ENCODE results near the gene KLHL29.
A peak's percentile ranks its signal among the peaks of the same experiment; 100 is the strongest.

Gene KLHL29

GRCh38 chr2:23661276-23662050 is 276.5 kb downstream of the KLHL29 start:
- no peaks in the 10 kb centered on the region for H3K9me2 ChIP-seq (replicated peaks; ENCODE audit: control insufficient read depth, low read length)
- H3K4me2 ChIP-seq (ENCODE audit: low read length) = no peak overlapping the region
- H3F3A ChIP-seq (ENCODE audit: control insufficient read depth, insufficient read depth) = no peaks in the 10 kb centered on the region
- H3K4me3 ChIP-seq (ENCODE audit: low read length) = no peak overlapping the region
- TF ChIP-seq CTCF (IDR thresholded peaks at IDR 0.05; ENCODE audit: low read depth, low read length, poor library complexity, severe bottlenecking) (no peak), EZH2phosphoT487 (IDR thresholded peaks at IDR 0.05; ENCODE audit: borderline replicate concordance, low read length) (no peak)
- H3K27me3 ChIP-seq (ENCODE audit: control insufficient read depth, low read length) = no peaks in the 10 kb centered on the region
- peaks cover 3% of the 10 kb centered on the region; the same call in 1 of the 2 replicates for H3K4me1 ChIP-seq (ENCODE audit: control insufficient read depth, low read length)
- no peaks in the 10 kb centered on the region for H3K79me2 ChIP-seq (ENCODE audit: control insufficient read depth, low read length)
- H3K9me3 ChIP-seq (ENCODE audit: control insufficient read depth, insufficient read depth, low read length) = no peaks in the 10 kb centered on the region
- H3K36me3 ChIP-seq (ENCODE audit: control insufficient read depth, low read length) = no peaks in the 10 kb centered on the region
- H3K27ac ChIP-seq (ENCODE audit: low read depth, low read length) = no peak overlapping the region
- no peaks in the 10 kb centered on the region for H4K20me1 ChIP-seq (ENCODE audit: control insufficient read depth, insufficient read depth, low read depth, low read length)

GRCh38 chr2:23662466-23662865 is 277.5 kb downstream of the KLHL29 start:
- peaks cover 3% of the 10 kb centered on the region; the same call in 1 of the 2 replicates for H3K4me1 ChIP-seq (ENCODE audit: control insufficient read depth, low read length)
- H3F3A ChIP-seq (ENCODE audit: control insufficient read depth, insufficient read depth) = no peaks in the 10 kb centered on the region
- H3K79me2 ChIP-seq (ENCODE audit: control insufficient read depth, low read length) = no peaks in the 10 kb centered on the region
- H3K9me3 ChIP-seq (ENCODE audit: control insufficient read depth, insufficient read depth, low read length) = no peaks in the 10 kb centered on the region
- TF ChIP-seq CTCF (IDR thresholded peaks at IDR 0.05; ENCODE audit: low read depth, low read length, poor library complexity, severe bottlenecking) (no peak), EZH2phosphoT487 (IDR thresholded peaks at IDR 0.05; ENCODE audit: borderline replicate concordance, low read length) (no peak)
- H3K27ac ChIP-seq (ENCODE audit: low read depth, low read length) = no peak overlapping the region
- no peaks in the 10 kb centered on the region for H3K9me2 ChIP-seq (replicated peaks; ENCODE audit: control insufficient read depth, low read length)
- H3K4me3 ChIP-seq (ENCODE audit: low read length) = no peak overlapping the region
- no peaks in the 10 kb centered on the region for H4K20me1 ChIP-seq (ENCODE audit: control insufficient read depth, insufficient read depth, low read depth, low read length)
- H3K27me3 ChIP-seq (ENCODE audit: control insufficient read depth, low read length) = no peaks in the 10 kb centered on the region
- no peaks in the 10 kb centered on the region for H3K36me3 ChIP-seq (ENCODE audit: control insufficient read depth, low read length)
- H3K4me2 ChIP-seq (ENCODE audit: low read length) = no peak overlapping the region

- no peaks in the 10 kb centered on the region for H4K20me1 ChIP-seq (ENCODE audit: control insufficient read depth, insufficient read depth, low read depth, low read length)
- no peak overlapping the region for H3K27ac ChIP-seq (ENCODE audit: low read depth, low read length)
- H3K9me2 ChIP-seq (replicated peaks; ENCODE audit: control insufficient read depth, low read length) = no peaks in the 10 kb centered on the region
- no peaks in the 10 kb centered on the region for H3K36me3 ChIP-seq (ENCODE audit: control insufficient read depth, low read length)
- H3F3A ChIP-seq (ENCODE audit: control insufficient read depth, insufficient read depth) = no peaks in the 10 kb centered on the region
- TF ChIP-seq CTCF (IDR thresholded peaks at IDR 0.05; ENCODE audit: low read depth, low read length, poor library complexity, severe bottlenecking) = no peak
- peak overlapping the region; percentile 26; the same call in 1 of the 2 replicates for H3K4me2 ChIP-seq (ENCODE audit: low read length)
- H3K79me2 ChIP-seq (ENCODE audit: control insufficient read depth, low read length) = no peaks in the 10 kb centered on the region
- no peaks in the 10 kb centered on the region for H3K9me3 ChIP-seq (ENCODE audit: control insufficient read depth, insufficient read depth, low read length)
- peaks cover 3% of the 10 kb centered on the region; the same call in 1 of the 2 replicates for H3K4me1 ChIP-seq (ENCODE audit: control insufficient read depth, low read length)
- H3K27me3 ChIP-seq (ENCODE audit: control insufficient read depth, low read length) = no peaks in the 10 kb centered on the region
- H3K4me3 ChIP-seq (ENCODE audit: low read length) = no peak overlapping the region
Measured at GRCh38 chr2:23662941-23663920, 278.3 kb downstream of the KLHL29 start.
